COLO668 (cell line): ENCODE results near the gene SETD4.
A peak's percentile ranks its signal among the peaks of the same experiment; 100 is the strongest.

ENCODE experiments used
- DNase-seq: peaks from one replicate; lab custom pipeline; 2025; ENCODE audit not compliant: unreplicated experiment; lab: John Stamatoyannopoulos, UW

SETD4 gene

DNA sequence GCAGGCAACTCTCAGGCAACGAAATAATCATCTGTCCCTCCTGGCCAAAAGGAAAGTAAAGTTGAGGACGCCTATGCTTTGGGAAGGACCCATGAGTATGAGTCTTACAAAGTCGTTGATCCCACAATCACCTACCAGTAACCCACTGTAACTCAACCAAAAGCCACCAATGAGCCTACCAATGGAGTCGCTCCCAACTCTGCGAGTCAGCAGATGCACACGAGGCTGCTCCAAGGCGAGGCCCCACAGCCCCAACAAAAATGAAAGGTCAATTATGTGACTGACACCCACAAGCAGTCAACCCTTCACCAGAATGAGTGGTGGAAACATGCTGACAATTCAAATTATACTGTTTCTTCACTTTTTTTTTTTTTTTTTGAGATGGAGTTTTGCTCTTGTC, 12.0 kb downstream of the SETD4 start:
- DNase-seq = no peak

DNA sequence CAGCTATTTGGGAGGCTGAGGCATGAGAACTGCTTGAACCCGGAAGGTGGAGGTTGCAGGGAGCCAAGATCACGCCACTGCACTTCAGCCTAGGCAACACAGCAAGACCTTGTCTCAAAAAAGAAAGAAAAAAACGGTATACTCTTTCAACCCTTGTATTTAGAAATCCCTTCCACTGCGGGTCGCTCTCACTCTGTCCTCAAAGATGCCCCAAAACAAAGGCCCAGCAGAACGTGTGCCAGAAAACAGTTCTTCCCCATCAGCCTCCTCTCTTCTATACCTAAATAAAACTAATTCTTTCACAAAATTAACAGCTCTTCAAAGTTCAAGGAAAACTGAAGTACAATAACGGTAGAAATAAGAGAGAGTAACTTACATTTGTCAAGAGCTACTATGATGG, 13.2 kb downstream of the SETD4 start:
- DNase-seq = no peak

DNA sequence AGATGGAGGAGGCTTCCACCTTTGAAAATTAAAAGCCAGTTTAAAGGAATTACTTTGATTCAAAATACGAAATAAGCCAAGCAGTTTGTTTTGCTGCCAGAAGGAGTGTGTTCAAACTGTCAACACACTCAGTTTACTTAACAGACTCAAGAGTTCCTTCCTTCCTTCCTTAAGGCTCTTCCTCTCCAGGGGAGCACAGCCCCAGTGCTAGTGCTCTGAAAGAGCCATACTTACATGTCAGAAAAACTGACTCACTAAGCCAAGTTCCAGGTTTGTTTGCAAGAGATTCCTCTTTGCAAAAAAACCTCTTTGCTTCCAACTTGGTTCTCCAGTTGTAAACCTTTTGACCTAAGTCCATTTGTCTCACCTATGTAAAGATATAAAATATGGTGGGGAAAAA, 14.3 kb downstream of the SETD4 start:
- DNase-seq = no peak

DNA sequence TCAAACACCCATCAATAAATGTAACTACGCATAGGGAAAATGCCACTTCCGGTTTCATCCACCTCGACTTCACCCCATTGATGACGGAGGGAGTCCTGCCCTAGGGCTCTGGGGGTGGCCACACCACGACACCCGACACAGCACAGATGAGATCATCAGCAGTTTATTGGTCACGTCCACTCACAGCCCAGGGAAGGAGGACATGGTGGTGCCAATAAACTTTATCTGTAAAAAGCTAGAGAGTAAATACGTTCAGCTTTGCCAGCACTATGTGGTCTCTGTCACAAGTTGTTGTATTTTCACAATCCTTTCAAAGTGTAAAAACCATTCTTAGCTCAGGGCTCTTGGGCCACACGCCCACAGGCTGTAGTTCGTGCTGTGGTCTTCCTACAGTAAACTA, 16.3 kb downstream of the SETD4 start:
- no peak for DNase-seq

DNA sequence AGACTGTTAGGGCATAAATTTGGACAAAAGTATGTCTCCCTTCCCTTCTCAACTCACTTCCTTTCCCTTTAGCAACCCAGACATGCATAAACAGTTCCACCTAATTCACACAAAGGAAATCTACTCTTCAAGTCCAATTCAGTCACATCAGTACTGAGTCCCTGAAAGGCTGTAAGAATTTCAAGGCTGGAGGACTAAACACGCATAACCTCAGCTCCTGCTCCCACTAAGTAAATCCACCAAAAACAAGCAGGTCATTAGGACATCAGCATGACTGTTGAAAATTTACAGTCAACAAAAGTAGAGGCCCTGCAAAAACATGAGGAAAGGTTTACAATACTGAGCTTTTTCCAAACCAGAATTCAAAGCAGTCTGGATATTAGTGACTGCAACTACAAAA, 18.4 kb downstream of the SETD4 start:
- no peak for DNase-seq

DNA sequence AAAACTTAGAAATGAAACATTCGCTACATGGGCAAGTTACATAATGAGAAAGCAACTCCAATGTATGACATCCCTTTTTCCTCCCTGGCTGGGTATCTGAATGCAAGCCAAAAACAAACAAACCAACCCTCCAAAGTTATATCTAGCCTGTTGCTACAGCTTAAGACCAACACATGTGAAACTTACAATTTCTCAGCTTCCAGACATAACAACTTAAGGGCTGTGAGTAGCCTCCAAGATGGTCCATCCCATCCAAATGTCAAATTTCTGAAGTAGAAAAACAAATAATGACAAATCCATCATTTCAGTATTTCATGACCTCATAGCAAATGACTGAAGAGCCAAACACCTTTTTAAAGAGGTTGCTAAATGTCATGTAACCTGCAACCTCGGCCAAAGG, 19.9 kb downstream of the SETD4 start:
- DNase-seq = no peak

DNA sequence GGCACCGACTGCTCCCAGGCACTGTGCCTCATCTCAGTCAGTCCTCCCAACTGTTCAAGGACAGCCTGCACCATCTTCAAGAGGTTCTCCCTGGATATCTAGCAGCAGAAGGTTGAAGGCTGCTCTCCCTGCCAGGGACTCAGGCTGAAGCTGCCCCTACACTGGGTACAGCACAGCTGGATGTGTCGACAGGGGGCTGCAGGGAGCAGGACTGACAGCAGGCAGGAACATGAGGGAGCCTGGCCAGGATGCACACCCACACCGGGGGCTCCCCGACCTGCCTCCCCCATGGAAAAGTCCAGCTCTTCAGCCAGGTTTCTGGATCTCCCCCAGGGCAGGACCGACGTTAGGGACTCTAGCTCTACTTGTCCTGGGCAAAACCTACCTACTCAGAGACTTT, 20.5 kb downstream of the SETD4 start:
- no peak for DNase-seq

DNA sequence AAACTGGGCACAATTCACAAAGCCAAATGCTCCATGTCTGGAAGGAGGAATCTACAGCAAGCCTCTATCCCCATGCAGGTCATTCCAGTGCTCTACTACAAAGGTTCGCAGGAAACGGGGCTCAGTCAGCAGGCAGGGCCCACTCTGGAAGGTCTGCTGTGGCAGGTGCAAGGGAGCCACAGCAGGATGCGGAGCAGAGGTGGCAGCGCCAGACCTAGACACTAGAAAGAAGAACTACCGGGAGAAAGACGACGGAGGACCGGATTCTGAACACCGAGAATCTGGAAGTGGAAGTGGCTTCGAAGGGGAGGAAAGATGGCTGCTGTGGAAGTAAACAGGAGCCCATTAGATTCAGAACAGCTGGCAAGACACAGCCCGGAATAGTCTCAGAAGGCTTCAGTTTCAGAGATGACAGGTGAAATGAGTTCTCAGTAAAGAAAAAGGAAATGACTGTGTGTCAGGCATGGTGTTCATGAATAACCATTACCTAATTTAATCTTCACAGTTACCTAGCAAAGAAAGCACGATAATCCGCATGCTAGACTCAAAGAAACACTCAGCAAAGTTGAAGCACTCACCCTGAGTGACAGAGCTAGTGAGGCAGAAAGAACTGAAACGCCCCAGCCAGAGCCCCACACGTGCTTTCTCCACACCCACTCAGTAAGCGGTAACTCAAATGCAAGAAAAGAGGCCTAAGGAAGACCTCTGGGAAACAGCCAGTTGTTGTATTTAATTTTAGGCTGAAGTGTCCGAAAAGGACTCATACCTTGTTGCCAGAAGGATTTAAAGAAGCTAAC, 21.4 kb downstream of the SETD4 start:
- DNase-seq = no peak

DNA sequence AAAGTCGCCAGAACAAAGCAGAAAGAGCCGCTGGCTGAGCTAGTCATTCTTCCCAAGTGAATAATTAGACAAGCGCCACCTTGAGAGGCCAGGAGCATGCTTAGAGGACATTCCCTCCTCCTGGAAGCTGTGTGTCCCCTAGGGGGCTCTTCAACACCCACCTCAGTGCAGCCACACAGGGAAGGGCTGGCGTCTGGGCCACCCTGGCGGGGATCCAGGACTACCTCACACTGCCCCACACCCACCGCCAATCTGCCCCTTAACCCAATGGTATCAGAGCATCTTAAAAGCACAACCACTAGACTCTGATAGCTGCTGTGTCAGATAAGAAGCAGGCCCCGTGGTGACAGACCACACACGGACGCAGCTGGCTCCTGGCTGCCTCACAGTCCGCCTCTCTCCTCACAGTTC, 24.9 kb downstream of the SETD4 start:
- DNase-seq = no peak

DNA sequence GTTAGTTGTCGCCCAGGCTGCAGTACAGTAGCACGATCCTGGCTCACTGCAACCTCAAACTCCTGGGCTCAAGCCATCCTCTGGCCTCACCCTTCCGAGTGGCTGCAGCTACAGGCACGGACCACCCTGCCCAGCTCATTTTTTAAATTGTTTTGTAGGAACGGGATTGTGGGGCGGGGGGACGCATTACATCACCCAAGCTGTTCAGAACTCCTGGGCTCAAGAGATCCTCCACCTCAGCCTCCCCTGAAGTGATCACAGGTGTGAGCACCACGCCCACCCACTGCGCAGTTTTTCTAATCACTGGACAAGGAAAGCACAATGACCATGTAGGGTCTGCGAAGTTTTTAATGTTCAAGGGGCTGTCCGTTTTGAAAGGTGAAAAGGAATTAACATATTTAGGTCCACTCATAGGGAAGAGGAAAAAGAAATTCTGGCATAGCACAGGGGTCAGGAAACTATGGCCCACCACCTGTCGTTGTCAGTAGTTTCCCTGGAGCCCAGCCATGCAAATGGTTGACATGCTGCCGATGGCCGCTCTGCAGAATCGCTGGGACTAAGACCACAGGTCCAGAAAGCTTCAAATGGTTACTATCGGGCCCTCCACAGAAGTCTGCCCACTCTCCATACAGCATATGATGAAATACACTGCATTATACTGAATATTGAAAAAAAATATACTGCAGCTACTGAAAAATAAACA, 26.0 kb downstream of the SETD4 start:
- DNase-seq = no peak

DNA sequence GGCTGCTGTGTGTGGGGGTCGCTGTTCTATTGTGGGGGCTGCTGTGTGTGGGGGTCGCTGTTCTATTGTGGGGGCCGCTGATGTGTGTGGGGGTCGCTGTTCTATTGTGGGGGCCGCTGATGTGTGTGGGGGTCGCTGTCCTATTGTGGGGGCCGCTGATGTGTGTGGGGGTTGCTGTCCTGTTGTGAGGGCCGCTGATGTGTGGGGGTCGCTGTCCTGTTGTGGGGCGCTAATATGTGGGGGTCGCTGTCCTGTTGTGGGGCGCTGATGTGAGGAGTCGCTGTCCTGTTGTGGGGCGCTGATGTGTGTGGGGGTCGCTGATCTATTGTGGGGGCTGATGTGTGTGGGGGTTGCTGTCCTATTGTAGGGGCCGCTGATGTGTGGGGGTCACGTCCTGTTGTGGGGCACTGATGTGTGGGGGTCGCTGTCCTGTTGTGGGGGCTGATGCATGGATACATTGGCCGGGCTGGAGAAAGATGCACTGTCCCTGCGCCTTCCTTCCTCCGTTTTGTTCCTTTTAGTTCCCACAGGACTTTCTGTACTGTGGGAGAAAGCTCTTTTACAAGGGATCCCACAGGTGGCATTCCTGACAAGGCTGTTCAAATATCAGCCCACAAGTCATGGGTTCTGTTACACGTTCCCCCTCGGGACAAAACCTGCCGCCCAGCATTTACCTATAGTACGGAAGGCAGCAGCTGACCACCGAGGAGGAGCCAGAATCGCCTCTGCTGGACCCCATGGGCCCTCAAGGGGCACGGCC, 27.5 kb downstream of the SETD4 start:
- no peak for DNase-seq

DNA sequence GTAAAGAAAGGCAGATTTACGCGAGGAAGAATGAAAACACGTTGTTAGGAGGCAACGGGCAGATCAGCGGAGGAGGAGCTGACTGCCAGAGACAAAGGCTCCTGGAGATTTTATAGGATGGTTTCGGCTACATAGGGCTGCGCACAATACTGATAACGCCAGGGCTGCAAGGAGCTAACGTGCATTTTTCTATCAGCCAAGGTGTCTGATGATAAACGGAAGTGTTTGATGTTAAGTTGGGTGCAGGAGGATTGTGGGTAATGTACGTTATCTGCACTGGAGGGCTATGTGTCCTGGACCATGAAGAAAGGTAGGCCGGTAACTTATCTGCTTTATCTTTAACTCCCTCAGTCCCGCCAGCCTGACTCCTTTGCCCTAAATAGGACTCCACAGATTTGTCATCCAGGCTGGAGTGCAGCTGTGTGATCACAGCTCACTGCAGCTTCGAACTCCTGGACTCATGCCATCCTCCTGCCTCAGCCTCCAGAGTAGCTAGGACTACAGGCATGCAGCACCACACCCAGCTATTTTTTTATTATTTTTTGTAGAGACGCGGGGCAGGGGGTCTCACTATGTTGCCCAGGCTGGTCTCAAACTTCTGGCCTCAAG, 29.6 kb downstream of the SETD4 start:
- no peak for DNase-seq

DNA sequence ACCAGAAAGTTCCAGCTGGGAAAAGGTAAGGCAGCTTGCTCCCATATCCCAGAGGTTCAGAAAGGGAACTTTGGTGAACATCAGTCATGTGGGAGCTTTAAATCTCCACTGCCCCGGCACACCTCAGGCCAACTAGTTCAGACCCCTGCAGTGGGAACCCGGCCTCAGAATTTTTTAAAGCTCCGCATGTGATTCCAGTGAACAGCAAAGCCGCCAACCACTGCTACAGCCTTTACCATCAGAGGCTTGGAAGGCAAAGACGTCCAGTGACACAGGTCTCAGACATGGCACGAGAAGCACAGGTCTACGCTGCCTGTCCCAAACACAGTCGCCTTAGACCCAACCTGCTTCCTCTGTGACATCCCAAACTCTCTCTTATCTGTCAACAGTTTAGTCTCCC, 31.0 kb downstream of the SETD4 start:
- no peak for DNase-seq

DNA sequence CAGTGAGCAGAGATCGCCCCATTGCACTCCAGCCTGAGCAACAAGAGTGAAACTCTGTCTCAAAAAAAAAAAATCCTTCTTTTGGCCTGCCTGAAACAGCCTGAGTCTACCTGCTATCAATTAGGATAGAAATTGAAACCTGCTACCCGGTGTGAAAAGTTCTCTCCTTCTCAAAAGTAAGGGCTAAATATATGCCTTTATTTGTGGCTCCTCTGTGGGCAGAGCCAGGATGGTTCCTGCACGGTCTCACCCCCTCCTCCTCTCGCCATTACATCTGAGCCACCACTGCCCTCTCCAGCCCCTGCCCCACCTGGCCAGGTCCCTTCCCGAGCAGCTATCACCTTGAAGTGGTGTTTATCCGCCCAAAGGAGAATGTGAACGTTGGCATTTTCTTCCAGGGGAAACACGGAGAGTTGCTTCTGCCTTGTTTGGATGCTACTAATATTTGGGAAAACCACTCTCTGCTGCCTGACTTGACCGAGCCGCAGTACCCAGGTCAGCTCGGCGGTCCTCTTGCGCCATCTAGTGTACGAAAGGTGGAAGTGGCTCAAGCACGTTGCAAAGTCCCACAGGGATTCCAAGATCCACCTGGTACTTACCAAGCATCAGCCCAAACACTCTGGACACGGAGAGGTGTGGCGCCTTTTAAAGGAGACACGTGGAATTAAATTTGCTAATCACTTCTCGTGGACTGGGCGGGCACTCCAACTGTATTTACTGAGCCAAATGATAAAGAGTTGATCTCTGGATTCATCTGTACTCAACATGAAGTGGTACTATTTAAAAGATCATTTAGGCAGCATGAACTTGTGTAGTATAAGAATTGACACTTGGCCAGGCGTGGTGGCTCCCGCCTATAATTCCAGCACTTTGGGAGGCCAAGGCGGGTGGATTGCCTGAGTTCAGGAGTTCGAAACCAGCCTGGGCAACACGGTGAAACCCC, 31.9 kb downstream of the SETD4 start:
- DNase-seq = peak; percentile 74

DNA sequence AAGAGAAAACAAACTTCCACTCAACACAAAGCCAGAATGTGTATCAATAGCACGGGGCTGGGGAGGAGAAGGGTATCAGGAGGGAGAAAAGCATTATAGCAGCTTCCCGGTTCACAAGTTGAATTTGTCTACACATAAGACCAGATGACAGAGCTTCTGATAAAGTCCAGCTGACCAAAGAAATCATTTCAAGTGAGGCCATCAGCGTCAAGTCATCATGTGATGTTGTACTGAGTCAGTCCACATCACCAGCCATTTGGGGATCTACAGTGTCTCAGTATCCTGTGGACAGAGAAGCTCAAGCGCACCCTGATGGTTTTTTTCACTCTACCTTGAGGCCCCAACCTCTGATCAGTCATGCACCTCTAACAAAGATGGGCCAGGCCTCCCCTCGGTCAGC, 33.0 kb downstream of the SETD4 start:
- DNase-seq = no peak

DNA sequence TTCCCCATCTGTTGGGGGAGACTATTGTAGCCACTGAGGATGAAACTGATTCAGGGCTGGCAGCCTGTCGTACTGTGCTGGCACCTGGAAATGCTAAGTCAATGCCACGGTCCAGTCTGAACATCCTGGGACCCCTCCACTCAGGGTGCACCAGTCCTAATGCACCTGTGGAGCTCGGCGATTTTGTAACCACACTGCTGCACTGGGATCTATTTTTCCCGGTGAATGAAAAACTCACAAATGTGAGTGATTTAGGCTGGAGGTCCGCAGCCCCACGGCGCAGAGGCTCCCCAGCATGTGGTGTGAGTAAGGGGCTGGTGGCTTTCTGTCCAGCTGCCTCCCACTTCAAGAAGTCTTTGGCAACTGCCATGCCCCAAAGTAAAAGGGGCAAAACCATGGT, 35.5 kb downstream of the SETD4 start:
- no peak for DNase-seq

DNA sequence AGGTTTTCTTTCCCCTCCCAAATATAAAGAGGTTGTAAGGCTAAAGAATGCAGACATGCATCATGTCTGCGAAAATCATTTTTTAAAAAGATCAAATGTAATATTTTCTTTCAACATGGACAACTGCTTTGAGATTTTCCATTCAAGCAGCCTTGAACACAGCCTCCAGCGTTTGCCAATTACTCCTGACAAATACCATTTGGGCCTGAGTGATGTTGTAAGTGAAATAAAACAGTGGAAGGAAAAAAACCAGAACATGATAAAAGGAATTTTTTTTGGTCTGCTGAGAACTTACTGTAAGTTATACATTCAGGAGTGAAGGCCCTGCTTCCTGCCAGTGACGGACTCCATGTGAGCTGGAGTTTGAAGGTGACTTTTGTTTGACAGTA, 37.2 kb downstream of the SETD4 start:
- no peak for DNase-seq

DNA sequence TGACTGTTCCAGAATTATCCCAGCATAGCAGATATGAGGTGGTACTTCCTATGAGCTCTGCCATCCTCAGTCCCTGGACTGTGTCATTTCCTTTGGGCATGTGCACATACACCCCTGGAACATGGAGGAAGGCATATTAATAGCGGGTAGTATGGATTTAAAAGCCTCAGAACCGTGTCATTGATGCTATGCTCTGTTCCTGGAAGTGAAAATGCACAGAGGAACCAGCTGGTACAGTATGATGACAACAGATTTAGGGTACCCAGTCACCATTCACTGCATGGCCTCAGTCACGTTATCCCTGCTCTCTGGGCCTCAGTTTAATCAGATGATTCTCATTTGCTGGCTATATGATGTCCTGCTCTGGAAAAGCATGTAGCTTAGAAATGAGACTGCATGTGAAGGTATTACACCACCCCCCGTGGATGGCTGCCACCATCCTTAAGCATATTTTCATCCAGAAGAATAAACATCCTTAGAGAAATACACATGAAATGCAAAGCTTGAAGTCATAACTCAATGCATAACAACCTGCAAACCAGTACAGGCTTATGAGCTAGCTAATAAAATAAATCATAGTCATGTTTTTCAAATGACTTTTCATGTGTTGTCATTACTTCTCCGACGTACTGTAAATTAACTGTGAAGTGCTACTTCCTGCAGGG, 37.8 kb downstream of the SETD4 start:
- no peak for DNase-seq

DNA sequence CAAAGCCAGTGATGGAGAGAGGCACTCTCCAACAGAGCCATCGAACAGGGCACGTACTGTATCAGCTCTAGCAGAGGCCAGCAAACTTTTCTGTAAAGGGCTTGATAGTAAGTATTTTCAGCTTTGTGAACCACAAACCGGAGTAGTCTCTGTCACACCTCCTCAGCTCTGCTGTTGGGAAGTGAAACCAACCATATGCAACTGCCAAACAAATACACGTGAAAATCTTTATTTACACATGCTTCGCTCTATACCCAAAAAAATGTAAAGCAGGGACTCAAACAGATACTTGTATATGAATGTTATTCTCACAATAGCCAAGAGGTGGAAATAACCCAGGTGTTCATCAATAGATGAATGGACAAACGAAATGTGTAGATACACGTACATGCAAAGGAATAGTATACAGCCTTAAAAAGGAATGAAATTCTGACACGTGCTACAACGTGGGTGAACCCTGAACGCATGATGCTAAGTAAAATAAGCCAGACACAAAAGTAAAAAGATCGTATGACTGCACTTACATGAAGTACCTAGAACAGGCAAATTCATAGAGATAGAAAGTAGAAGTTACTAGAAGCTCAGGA, 39.0 kb downstream of the SETD4 start:
- no peak for DNase-seq

DNA sequence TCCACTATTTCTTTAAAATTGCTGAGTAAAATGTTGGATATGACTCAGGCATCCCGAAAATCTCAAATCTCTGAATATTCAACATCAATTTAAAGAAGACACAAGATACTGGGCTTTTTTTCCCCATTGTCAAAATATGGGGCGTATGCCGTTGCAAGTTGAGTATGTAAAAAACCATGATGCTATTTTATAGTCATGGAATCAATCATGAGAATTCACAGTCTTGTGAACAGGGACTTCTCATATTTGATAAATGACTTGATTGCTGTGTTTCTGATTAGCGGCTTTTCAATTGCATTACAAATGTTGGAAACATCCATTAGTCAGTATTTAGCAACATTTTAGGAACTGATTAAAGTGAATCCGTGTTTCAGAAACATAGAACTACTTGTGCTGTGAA, 45.3 kb downstream of the SETD4 start:
- no peak for DNase-seq
